GM12801 (cell line): ENCODE data around the gene SPSB4.

Source experiments
- CTCF ChIP-seq: IDR thresholded peaks from one replicate; pipeline ENCODE4 v1.5.1; 2011; ENCODE audit warnings: control low read depth; ENCODE audit not compliant: insufficient read length; ENCODE audit errors: extremely low read depth

Gene SPSB4

GRCh38 chr3:141103503-141103902, 52.4 kb downstream of the SPSB4 start:
- TF ChIP-seq CTCF = no peak

GRCh38 chr3:141104151-141104821, 53.1 kb downstream of the SPSB4 start:
- TF ChIP-seq CTCF = no peak

DNA sequence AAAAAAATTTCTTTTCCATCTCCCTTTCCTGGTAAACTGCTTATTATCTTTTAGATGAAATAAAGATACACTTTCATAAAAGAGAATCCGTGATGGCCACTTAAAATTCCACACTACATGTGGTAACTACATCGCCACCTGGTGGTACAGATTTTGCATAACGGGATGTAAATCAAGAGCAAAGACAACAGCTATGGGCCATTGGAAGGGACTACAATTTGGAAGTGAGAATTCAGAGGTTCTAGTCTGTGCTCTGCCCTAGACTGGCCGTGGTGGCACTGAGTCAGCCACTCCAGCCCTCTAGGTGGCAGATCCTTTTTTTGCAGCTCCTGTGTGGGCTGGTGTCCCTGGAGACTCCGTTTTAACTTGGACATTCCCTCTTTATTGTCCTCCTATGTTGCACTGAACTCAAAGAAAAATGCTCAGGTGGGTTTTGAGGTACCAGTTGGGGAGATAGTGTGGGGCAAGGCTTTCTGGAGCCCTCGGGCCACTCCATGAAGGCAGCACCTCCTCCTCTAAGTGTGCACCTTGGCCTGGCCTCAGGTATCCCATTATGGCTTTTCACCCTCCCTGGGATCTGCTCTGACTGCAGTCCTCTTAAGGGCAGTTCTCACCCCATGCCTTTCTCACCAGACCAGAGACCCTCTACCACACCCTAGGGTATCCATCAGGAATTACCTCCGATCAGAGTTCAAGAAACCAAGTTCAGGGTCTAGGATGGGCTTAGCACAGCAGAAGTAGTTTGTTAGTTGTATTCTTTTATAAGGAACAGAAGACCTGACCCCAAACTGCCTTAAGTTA, 54.9 kb downstream of the SPSB4 start:
- no peak for TF ChIP-seq CTCF

- no peak for TF ChIP-seq CTCF
These were observed 55.7 kb downstream of the SPSB4 start for GRCh38 chr3:141106842-141107241.

DNA sequence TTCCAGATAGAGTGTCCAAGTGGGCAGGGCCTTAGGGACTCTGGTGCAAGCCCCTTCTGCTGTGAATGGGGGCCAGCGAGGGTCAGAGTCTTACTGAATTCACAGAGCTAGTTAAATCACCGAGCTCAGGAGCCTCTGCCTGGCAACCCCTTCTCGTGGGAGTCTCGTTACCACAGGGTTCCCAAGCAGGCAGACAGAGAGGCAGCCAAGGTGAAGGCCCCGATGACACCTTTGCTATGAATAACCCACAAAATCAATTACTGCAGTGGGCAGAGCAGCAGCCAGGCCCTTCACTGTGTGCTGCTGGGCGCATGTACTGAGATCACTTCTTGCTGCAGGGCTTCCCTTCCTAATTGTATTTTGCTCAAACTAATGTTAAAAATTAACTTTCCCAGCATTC, 56.9 kb downstream of the SPSB4 start:
- no peak for TF ChIP-seq CTCF

DNA sequence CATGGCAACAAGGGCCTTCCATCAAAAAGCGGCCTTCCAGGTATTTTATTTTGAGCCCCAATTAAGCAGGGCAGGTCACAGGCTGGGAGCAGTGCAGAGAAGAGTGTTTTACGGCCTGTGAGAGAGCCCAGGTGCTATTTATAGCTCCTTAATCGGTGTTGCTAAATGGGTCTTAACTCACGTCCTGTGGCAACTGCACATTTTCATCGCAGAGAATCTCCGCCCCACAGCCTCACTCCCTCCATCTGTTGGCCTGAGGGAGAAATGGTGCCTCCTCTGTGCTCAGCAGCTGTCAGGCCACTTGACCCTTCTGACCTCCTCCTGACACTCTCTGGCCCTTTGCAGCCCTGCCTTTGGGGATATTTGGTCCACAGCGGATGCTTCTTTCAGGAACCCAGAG, 58.6 kb downstream of the SPSB4 start:
- no peak for TF ChIP-seq CTCF

- TF ChIP-seq CTCF = no peak
These were observed 59.2 kb downstream of the SPSB4 start for GRCh38 chr3:141110322-141110721.
